DMS114 treated with DMSO at 0.1 percent for 48 hours (cell line): ENCODE data around the gene FOXI2.

Experiments used
- DNase-seq: peaks from one replicate; lab custom pipeline; 2025; ENCODE audit not compliant: unreplicated experiment; lab: John Stamatoyannopoulos, UW

The FOXI2 gene

DNA sequence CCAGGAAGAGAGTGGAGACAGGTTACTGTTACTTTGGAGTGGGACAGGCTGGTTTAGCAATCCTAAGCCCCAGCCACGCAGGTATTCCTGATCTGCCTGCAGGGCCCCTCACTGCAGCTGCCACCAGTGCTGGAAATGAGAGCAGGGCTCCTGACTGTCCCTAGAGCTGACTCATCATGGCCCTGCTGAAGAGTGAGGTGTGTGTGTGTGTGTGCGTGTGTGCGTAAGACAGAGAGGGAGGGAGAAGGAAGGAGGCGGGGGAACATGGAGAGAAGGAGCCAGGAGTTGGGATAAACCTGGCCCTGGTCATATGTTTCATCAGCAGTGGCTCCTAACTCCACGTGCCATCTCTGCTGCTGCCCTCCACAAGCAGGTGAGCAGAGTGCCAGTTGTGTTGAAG lies 3.6 kb downstream of the FOXI2 start:
- no peak for DNase-seq

DNA sequence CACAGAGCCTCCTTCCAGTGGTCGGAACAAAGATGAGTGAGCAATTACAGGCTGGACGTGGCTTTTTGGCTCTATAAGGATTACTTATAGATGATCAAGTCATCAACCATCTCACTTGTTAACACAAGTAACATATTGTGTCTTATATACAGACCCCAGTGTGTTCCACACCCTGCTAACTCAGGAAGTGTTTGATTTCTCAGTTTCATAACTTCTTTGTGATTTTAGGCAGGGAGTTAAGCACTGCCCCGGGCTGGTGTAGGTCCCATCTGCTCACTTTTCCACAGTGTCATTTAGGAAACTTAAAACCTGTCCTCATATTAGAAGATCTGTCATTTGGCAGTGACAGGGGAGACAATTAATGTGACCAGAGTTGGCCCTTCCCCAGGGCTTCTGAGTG lies 6.2 kb downstream of the FOXI2 start:
- no peak for DNase-seq

DNA sequence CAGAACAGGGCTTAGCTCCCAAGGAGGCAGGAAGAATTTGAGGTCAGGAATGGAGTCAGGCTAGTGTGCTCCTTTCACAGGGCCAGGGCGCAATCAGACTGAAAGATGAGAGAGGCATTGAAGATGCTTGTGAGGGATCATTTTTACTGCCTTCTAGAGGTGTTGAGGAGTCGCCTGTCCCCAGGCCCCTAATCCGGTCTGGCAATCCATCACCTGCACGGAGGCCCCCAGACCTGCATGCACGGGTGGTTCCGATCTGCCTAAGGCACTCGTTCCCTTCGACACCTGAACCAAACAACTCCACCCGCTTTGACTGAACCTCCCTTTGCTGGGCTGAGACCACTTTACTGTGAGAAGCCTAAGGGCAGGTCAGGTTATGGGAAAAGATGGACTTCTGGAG lies 8.0 kb downstream of the FOXI2 start:
- DNase-seq = no peak

DNA sequence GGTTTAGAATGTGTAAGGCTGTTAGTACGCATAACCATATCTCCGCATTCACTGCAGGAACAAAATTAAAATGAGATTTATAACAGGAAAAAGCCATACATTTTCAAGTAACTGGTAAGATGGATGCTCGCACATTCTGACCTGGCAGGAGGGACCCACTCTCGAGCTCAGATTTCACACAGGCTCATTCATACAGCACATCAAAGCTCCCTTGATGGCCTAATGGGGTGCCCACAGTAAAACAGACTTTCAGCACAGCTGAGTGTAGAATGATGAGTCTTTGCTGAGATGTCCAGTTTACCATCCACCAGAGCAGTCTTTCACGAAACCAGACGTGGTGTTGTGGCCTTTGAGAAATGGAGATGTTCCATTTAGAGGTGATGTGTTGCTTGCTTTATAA lies 8.9 kb downstream of the FOXI2 start:
- DNase-seq = no peak

DNA sequence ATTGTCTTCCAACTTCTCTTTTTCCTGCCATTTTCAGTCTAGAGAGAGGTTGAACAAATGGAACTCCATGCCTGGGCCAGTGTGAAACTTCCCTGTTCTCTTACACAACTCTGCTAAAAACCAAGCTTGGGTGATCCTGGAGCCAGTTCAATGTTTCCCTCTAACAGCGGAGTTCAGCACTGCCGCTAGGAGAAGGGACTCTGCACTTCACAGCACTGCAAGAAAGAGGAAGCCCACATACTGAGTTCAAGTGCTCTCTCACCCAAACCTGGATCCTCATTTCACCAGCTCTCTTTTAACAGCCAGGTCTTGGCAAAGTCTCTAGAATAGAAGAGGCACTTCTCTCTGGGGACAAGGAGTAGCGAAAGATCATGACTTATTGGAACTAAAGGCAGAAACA lies 18.8 kb downstream of the FOXI2 start:
- no peak for DNase-seq

DNA sequence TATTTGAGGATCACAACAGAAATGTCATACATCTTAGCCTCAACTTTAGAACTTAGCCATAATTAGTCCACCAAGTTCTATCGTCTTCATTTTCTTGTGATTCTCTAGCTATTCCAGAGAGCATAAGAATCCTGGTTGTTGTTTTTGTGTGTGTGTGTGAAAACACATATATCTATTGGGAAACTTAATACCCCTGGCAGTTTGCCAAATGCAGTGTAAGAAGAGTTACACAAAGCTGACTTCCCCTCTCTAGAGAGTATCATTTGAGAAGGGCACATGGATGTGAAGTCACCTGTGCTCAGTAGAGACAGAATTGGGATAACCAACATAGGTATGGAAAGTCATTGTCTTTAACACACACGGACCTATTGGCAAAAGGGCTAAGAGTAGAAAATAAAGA lies 19.3 kb downstream of the FOXI2 start:
- no peak for DNase-seq

DNA sequence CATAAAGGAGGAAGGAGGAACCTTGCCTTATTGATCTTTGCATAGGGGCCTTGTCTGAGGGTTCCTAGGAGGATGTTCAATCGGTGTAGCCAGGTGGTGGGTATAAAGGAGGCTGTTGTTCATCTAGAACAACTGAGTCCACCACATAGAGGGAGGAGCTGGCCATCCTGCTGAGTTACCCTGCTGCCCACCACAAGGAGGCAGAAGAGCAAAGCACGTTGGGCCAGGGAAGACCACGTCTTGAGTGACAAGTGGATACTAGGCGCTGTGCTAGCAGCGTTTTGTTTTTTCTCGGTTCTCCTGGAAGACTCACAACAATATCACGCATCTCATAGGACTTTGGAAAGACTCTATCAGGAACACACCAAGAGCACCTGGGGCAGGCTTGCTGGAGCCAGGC lies 20.0 kb downstream of the FOXI2 start:
- DNase-seq = no peak

DNA sequence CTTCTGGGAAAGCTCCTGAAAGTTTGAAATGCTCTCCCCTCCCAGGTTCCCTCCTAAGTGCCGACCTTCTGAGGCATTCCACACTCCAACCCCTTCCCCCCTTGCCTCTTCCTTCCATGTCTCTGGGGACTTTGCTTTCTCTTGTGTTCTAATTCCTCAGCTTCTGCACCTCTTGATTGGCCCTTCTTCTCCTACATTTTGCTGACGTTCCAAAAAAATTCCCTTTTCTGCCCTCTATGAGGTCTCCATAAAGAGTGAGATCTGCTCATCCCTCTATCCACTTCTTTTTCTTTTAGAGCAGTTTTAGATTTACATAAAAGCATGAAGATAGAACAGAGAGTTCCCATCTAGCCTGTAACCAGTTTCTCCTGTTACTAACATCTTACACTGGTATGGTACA lies 22.3 kb downstream of the FOXI2 start:
- no peak for DNase-seq

DNA sequence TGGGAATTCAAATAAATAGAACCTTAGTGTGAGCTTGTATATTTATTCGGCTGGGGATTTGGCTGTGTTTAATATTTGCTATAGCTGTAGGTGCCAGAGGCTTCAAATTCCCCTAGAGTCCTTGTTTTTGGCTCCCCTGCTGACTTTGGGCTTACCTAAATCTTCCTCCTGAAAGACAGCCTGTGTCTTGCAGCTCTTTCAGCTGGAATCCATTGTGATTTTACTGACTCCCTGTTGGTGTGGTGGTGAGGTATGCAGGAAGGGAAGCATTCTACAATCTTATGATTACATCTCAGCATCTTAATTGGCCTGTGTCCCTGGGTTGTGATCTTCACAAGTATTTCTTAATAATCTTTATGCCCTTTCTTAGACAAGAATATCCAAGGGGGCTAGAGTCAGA lies 25.9 kb downstream of the FOXI2 start:
- no peak for DNase-seq

DNA sequence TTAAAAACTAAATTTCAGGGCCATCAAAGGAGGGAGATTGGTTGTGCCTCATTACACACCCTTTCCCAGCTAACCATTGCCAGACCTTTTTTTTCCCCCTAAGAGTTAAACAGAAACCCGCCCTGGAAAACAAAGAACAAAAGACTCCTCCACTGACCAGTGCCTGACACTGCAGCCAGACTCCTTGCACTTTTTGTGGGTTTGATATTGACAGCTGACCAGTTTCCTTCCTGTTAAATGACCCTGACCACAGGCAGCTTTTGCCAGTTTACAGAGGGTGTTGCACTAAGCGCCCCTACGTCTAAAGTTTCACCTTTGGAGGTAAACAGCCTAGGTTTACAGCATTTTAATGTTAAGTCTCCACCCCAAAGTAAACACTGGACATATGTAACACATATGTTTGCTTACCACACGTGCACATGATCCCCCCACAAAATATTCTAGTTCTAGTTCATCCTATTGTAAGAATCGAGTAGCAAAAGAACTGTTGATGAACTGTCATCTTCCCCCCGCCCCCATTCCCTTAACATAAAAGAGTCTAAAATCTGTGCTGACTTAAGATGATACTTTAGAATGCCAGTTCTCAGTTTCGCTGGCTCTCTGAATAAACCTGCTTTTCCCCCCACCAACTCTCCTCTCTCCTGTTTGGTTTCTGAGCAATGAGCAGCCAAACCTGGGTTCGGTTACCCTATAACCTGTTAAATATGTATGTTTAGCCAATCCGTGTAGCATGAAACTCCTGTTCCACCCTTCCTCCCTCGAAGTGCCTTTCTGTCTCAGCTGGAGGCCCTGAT lies 38.0 kb downstream of the FOXI2 start:
- no peak for DNase-seq

DNA sequence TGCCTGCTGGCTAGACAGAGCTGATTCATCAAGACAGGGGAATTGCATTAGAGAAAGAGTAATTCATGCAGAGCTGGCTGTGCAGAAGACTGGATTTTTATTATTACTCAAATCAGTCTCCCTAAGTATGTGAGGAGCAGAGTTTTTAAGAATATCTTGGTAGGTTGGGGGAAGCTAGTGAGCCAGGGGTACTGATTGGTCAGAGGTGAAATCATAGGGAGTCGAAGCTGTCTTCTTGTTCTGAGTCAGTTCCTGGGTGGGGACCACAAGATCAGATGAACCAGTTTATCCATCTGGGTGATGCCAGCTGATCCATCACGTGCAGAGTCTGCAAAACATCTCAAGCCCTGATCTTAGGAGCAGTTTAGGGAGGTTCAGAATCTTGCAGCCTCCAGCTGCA lies 39.8 kb downstream of the FOXI2 start:
- no peak for DNase-seq

DNA sequence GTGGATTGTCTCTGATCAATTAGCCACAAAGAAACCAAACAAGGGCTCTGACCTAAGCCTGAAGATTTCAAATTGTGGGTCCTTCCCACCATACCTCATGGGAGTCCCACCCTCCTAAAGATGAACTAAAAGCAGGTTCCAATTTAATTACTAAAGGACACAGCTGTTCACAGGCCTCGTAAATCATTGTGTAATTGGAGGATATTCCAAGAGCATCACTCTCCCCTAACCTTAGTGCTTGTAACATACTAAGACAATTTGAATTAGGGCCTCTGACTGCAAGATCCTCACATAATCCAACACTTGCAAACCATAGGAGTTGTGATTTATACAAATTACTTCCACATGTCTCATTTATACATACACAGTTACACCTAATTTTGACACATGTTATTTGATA lies 44.4 kb downstream of the FOXI2 start:
- no peak for DNase-seq

DNA sequence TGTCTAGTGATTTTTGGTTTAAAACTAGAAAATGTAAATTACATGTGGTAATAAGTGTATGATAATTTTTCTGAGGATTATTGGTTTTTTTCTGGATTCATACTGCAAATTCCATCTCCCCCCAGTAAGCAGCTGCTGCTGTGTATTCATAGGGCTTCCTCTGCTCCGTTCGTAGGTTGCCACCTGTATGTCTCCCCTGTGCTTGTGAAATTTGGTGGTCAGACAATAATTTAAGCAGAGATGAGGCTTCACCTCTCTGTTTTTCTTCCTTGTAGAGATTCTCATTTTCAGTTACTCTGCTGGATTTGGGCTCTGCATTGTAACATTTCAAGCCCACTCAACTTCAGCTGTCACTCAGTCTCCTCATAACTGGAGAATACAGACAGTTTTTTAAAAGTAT lies 50.9 kb downstream of the FOXI2 start:
- no peak for DNase-seq

DNA sequence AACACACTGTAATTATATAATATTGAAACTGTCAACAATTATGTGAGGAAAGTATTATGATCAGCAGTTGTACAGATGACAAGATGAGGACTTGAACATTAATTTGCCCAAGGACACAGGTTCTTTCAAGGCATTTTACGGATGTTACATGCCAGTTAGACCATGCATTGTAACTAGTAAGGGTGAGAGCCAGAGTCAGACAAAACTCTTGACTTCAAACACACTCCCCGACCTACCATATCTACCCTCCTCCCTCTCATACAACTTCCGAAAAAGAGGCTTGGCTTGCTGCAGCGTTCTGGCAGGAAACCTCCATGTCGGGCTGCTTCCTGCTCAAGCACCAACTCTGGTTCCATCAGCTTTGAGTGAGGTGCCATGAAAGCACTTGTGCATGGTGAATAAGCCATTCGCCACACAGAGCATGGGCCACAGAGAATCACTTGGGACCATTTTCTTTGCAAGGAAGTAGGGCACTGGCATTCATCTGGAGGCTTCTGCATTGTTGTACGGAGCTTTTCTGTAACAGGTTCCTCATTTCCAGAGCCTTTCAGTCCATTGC lies 53.2 kb downstream of the FOXI2 start:
- no peak for DNase-seq
